Measurements from ENCODE around the gene COQ8B.
A peak's percentile ranks its signal among the peaks of the same experiment; 100 is the strongest.

COQ8B gene

GRCh38 chr19:40687525-40688016, 29.1 kb downstream of the COQ8B start:
- peak overlapping the region; percentile 60 for H3K4me3 ChIP-seq (replicated peaks; ENCODE audit: low read depth, low read length)
- no peak for TF ChIP-seq CTCF (IDR thresholded peaks at IDR 0.05; ENCODE audit: low read depth, low read length, missing control alignments)
- DNase-seq (ENCODE audit: extremely low read depth, low read depth), result peak; percentile 53

- no peak for TF ChIP-seq CTCF (IDR thresholded peaks at IDR 0.05; ENCODE audit: low read depth, low read length, missing control alignments)
- no peak overlapping the region for H3K4me3 ChIP-seq (replicated peaks; ENCODE audit: low read depth, low read length)
- DNase-seq (ENCODE audit: extremely low read depth, low read depth), result no peak
Observed at GRCh38 chr19:40686882-40687524, 29.7 kb downstream of the COQ8B start.

- H3K4me3 ChIP-seq (replicated peaks; ENCODE audit: low read depth, low read length), result no peak overlapping the region
- no peak for DNase-seq (ENCODE audit: extremely low read depth, low read depth)
- TF ChIP-seq CTCF (IDR thresholded peaks at IDR 0.05; ENCODE audit: low read depth, low read length, missing control alignments), result no peak
Observed at GRCh38 chr19:40685563-40685962, 31.1 kb downstream of the COQ8B start.

GRCh38 chr19:40685016-40685526, 31.6 kb downstream of the COQ8B start:
- no peak for TF ChIP-seq CTCF (IDR thresholded peaks at IDR 0.05; ENCODE audit: low read depth, low read length, missing control alignments)
- H3K4me3 ChIP-seq (replicated peaks; ENCODE audit: low read depth, low read length), result no peak overlapping the region
- no peak for DNase-seq (ENCODE audit: extremely low read depth, low read depth)

- TF ChIP-seq CTCF (IDR thresholded peaks at IDR 0.05; ENCODE audit: low read depth, low read length, missing control alignments), result no peak
- H3K4me3 ChIP-seq (replicated peaks; ENCODE audit: low read depth, low read length), result no peak overlapping the region
- DNase-seq (ENCODE audit: extremely low read depth, low read depth), result no peak
Observed at GRCh38 chr19:40684280-40684679, 32.4 kb downstream of the COQ8B start.

GRCh38 chr19:40683437-40683836, 33.2 kb downstream of the COQ8B start:
- no peak for TF ChIP-seq CTCF (IDR thresholded peaks at IDR 0.05; ENCODE audit: low read depth, low read length, missing control alignments)
- H3K4me3 ChIP-seq (replicated peaks; ENCODE audit: low read depth, low read length), result no peak overlapping the region

More at GRCh38 chr19:40683437-40683836, 33.2 kb downstream of the COQ8B start:
- DNase-seq (ENCODE audit: extremely low read depth, low read depth), result no peak
